HCT116 (cell line): ENCODE results near the gene ITPR2. TPM values are rescaled to one million over a fixed set of nuclear protein-coding genes. Genes with fewer than 3 reads are reported as not detected.
A peak's percentile ranks its signal among the peaks of the same experiment; 100 is the strongest.

ENCODE experiments used
- ATAC-seq: fragments of 200-7000 bp; cut with Tn5 transposase; 2 replicates; pipeline ENCODE4 v1.9.1; 2020; ENCODE audit warnings: mild to moderate bottlenecking, moderate library complexity
- BruUV-seq: library from RNA; stranded (reverse); fragments of 400-500 nt; replicated peaks from 2 replicates; lab custom pipeline; 2021; lab: Mats Ljungman, UMichigan
- CTCF ChIA-PET: fragments of 300-600 bp; sonication (Branson Sonifier 250); formaldehyde crosslinking; loops from one replicate; lab custom pipeline; 2021; ENCODE audit warnings: antibody characterized with exemption; lab: Charles Lee
- POLR2A ChIA-PET: fragments of 300-600, 350-600 bp; sonication (Branson Sonifier 250); formaldehyde crosslinking; loops from one replicate; lab custom pipeline; 2021; ENCODE audit warnings: antibody characterized with exemption; lab: Charles Lee
- RAD21 ChIA-PET, 2 experiments: fragments of 300-600 bp; sonication (Branson Sonifier 250); formaldehyde crosslinking; loops; one replicate each; lab custom pipeline; 2023; ENCODE audit warnings: low total read pairs in 2 of 2; ENCODE audit not compliant: uncharacterized antibody in 2 of 2, unreplicated experiment in 2 of 2, low non-redundant PET in 1 of 2; lab: Charles Lee
- DNase-seq: peaks from one replicate; pipeline ENCODE4 v3.0.0-alpha.2; 2010; ENCODE audit warnings: low read depth, low spot score
- H2AFZ ChIP-seq: fragments of 200-600 bp; shearing (Covaris generic), sonication (generic); 2 replicates; pipeline ENCODE4 v1.6.1; 2017; ENCODE audit warnings: low read depth, mixed run types, mixed read lengths, antibody characterized with exemption, low read length; ENCODE audit not compliant: poor library complexity, severe bottlenecking
- H3K27ac ChIP-seq: 2 replicates; pipeline ENCODE4 v1.5.1; 2012; ENCODE audit warnings: low read depth, low read length
- H3K27me3 ChIP-seq: fragments of 200-600 bp; sonication (generic); 2 replicates; pipeline ENCODE4 v1.6.1; 2016; ENCODE audit warnings: mixed run types, low read length, mixed read lengths; ENCODE audit not compliant: insufficient read depth
- H3K36me3 ChIP-seq, 2 experiments: fragments of 200-500 bp in 1 of 2; fragments of 200-600 bp in 1 of 2; sonication (Bioruptor generic) in 1 of 2; sonication (generic) in 1 of 2; 2 replicates each; pipeline versions ENCODE4 v1.5.1 to v1.6.1; 2014 to 2016; ENCODE audit warnings: low read length in 2 of 2, inconsistent platforms in 1 of 2, mixed read lengths in 1 of 2, mixed run types in 1 of 2; ENCODE audit not compliant: insufficient read depth in 2 of 2, control insufficient read depth in 1 of 2
- H3K4me1 ChIP-seq, 2 experiments: fragments of 200-600 bp in 1 of 2; sonication (generic) in 1 of 2; 2 replicates each; pipeline versions ENCODE4 v1.5.1 to v1.6.1; 2012 to 2017; ENCODE audit warnings: low read length in 2 of 2, inconsistent platforms in 1 of 2, mild to moderate bottlenecking in 1 of 2, mixed read lengths in 1 of 2, mixed run types in 1 of 2, moderate library complexity in 1 of 2; ENCODE audit not compliant: insufficient read depth in 2 of 2, control insufficient read depth in 1 of 2
- H3K4me2 ChIP-seq: fragments of 200-600 bp; sonication (generic); 2 replicates; pipeline ENCODE4 v1.6.1; 2017; ENCODE audit warnings: mixed run types, low read length, mixed read lengths
- H3K4me3 ChIP-seq, 2 experiments: fragments of 200-600 bp in 1 of 2; sonication (generic) in 1 of 2; replicated peaks in 1 of 2; 2 replicates each; pipeline ENCODE4 v1.5.1; 2011 to 2016; ENCODE audit warnings: low read length in 2 of 2, control low read depth in 1 of 2, low read depth in 1 of 2, mild to moderate bottlenecking in 1 of 2, mixed read lengths in 1 of 2, mixed run types in 1 of 2
- H3K79me2 ChIP-seq: fragments of 200-600 bp; sonication (generic); 2 replicates; pipeline ENCODE4 v1.6.1; 2017; ENCODE audit warnings: mild to moderate bottlenecking, mixed run types, low read length, moderate library complexity, mixed read lengths; ENCODE audit not compliant: insufficient read depth
- H3K9ac ChIP-seq: fragments of 200-600 bp; sonication (generic); 2 replicates; pipeline ENCODE4 v1.6.1; 2016; ENCODE audit warnings: low read length, mixed read lengths
- H3K9me2 ChIP-seq: fragments of 200-600 bp; sonication (generic), shearing (Covaris generic); 2 replicates; pipeline ENCODE4 v1.6.1; 2017; ENCODE audit warnings: mixed run types, mild to moderate bottlenecking, moderate library complexity; ENCODE audit not compliant: insufficient read depth
- H3K9me3 ChIP-seq, 2 experiments: fragments of 200-500 bp in 1 of 2; fragments of 200-600 bp in 1 of 2; sonication (Bioruptor generic) in 1 of 2; sonication (generic) in 1 of 2; 2 replicates each; pipeline ENCODE4 v1.6.1; 2014 to 2017; ENCODE audit warnings: low read length in 2 of 2, mixed read lengths in 2 of 2, inconsistent platforms in 1 of 2, low read depth in 1 of 2, mild to moderate bottlenecking in 1 of 2, mixed run types in 1 of 2, moderate library complexity in 1 of 2; ENCODE audit not compliant: control insufficient read depth in 1 of 2, insufficient read depth in 1 of 2
- H4K20me1 ChIP-seq: fragments of 200-600 bp; sonication (generic), shearing (Covaris generic); 2 replicates; pipeline ENCODE4 v1.6.1; 2017; ENCODE audit warnings: mixed run types, mild to moderate bottlenecking, moderate library complexity; ENCODE audit not compliant: insufficient read depth
- CBX3 ChIP-seq: IDR thresholded peaks from 2 replicates; pipeline ENCODE4 v1.6.1; 2012; ENCODE audit warnings: low read depth
- CEBPB ChIP-seq: IDR thresholded peaks from 2 replicates; pipeline ENCODE4 v1.6.1; 2012; ENCODE audit warnings: low read depth
- ELF1 ChIP-seq: IDR thresholded peaks from 2 replicates; pipeline ENCODE4 v1.6.1; 2012; ENCODE audit warnings: low read depth, borderline replicate concordance
- EZH2 ChIP-seq: fragments of 200-600 bp; sonication (generic); IDR thresholded peaks from 2 replicates; pipeline ENCODE4 v1.6.1; 2017; ENCODE audit warnings: antibody characterized with exemption, mixed run types
- EZH2phosphoT487 ChIP-seq: fragments of 200-600 bp; IDR thresholded peaks from 2 replicates; pipeline ENCODE4 v1.6.1; 2018; ENCODE audit warnings: antibody characterized with exemption, borderline replicate concordance
- FOSL1 ChIP-seq: IDR thresholded peaks from 2 replicates; pipeline ENCODE4 v1.6.1; 2012; ENCODE audit warnings: low read depth
- JUND ChIP-seq: IDR thresholded peaks from 2 replicates; pipeline ENCODE4 v1.6.1; 2012
- RAD21 ChIP-seq: IDR thresholded peaks from 2 replicates; pipeline ENCODE4 v1.6.1; 2012; ENCODE audit warnings: low read depth, mild to moderate bottlenecking
- SP1 ChIP-seq: IDR thresholded peaks from 2 replicates; pipeline ENCODE4 v1.6.1; 2012; ENCODE audit warnings: low read depth
- SRF ChIP-seq: IDR thresholded peaks from 2 replicates; pipeline ENCODE4 v1.6.1; 2012; ENCODE audit warnings: low read depth
- intact Hi-C: fragments of 100-400 bp; cut with micrococcal nuclease; formaldehyde crosslinking; loops from 2 replicates; pipeline ENCODE4 v1.10.0; 2022
- total RNA-seq: library from RNA; stranded (reverse); gene quantifications from one replicate; pipeline ENCODE4 v1.2.1, GENCODE V29; 2021; ENCODE audit not compliant: unreplicated experiment
- TF ChIP-seq, protein P1 (sequence below): IDR thresholded peaks from 2 replicates; pipeline ENCODE4 v1.6.1; 2012
- TF ChIP-seq, protein P2 (sequence below): IDR thresholded peaks from 2 replicates; pipeline ENCODE4 v1.6.1; 2011; ENCODE audit warnings: mild to moderate bottlenecking, low read length, moderate library complexity; ENCODE audit not compliant: insufficient replicate concordance; ENCODE audit errors: extremely low read depth
- TF ChIP-seq, protein P3 (sequence below), 3 experiments: fragments of 200-600 bp in 1 of 3; sonication (generic) in 1 of 3; IDR thresholded peaks in 2 of 3; conservative IDR thresholded peaks in 1 of 3; 2 replicates each; pipeline ENCODE4 v1.5.1; 2012 to 2017; ENCODE audit warnings: low read depth in 2 of 3, low read length in 2 of 3, antibody characterized with exemption in 1 of 3, borderline replicate concordance in 1 of 3, control low read depth in 1 of 3, mild to moderate bottlenecking in 1 of 3, mixed read lengths in 1 of 3, mixed run types in 1 of 3, moderate library complexity in 1 of 3; ENCODE audit not compliant: insufficient read depth in 1 of 3

Gene ITPR2
- total RNA-seq, 1 experiment from 2014 or later, result 6.5 TPM

DNA sequence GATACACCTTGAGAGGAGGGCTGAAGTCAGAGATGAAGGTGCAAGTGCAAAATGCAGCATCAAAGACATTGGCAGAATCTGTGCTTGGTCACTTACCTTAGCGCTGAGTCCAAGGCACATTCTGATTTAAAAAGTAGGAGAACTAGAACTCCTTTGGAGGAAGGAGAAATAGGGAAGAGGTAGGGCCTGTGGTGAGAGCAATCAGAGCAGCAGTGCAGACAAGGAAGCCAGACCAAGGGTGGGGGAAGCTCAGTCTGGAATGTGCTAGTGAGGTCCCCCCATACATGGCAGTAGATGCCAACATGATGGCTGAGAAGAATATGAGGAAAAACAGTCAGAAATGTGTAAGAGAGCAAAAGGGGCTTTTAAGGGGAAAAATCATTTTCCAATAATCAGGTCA, 431.1 kb downstream of the ITPR2 start:
- H3K79me2 ChIP-seq, result no peaks in the 10 kb centered on the region
- H3K27ac ChIP-seq, result no peak overlapping the region
- H2AFZ ChIP-seq, result no peak overlapping the region
- POLR2A ChIA-PET, result no interaction called here
- no peak overlapping the region for H3K4me3 ChIP-seq
- H4K20me1 ChIP-seq, result no peaks in the 10 kb centered on the region
- H3K9ac ChIP-seq, result no peak overlapping the region
- no peaks in the 10 kb centered on the region for H3K27me3 ChIP-seq
- RAD21 ChIA-PET, result no interaction called here
- intact Hi-C loops, result loop anchor here (2.0 to 5.0 kb wide), 2 partner anchors 285 to 305 kb away; no protein-coding TSS in a partner anchor
- CTCF ChIA-PET, result no interaction called here
- H3K4me2 ChIP-seq, result peak overlapping the region; percentile 39; the same call in 1 of the 2 replicates
- H3K4me1 ChIP-seq, result peaks cover 8 to 12% of the 10 kb centered on the region in 2 experiments
- DNase-seq (no peak), ATAC-seq (no peak)
- TF ChIP-seq, protein P1, sequence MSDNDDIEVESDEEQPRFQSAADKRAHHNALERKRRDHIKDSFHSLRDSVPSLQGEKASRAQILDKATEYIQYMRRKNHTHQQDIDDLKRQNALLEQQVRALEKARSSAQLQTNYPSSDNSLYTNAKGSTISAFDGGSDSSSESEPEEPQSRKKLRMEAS, result no peak
- TF ChIP-seq SP1, result no peak
- TF ChIP-seq, protein P2, sequence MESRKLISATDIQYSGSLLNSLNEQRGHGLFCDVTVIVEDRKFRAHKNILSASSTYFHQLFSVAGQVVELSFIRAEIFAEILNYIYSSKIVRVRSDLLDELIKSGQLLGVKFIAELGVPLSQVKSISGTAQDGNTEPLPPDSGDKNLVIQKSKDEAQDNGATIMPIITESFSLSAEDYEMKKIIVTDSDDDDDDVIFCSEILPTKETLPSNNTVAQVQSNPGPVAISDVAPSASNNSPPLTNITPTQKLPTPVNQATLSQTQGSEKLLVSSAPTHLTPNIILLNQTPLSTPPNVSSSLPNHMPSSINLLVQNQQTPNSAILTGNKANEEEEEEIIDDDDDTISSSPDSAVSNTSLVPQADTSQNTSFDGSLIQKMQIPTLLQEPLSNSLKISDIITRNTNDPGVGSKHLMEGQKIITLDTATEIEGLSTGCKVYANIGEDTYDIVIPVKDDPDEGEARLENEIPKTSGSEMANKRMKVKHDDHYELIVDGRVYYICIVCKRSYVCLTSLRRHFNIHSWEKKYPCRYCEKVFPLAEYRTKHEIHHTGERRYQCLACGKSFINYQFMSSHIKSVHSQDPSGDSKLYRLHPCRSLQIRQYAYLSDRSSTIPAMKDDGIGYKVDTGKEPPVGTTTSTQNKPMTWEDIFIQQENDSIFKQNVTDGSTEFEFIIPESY, result no peak
- H3K9me3 ChIP-seq, result no peaks in the 10 kb centered on the region
- no peaks in the 10 kb centered on the region for H3K36me3 ChIP-seq
- no peaks in the 10 kb centered on the region for H3K9me2 ChIP-seq
- BruUV-seq, result no TSS peak

DNA sequence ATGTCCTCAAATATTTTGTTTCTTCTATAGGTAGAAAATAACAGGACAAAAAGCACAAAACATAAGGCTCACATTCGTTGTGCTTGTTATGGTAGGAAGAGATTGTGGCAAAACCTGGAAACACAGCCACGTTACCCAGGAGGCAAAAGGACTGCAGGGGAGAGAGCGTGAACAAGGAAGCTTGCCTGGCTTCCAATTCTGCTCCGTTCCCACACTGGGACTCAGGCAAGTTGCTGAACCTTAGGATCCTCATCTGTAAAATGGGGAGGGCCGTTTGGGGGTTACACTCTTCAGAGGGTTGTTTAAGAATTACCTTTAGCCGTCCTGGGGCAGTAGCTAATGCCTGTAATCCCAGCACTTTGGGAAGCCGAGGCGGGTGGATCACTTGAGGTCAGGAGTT, 432.4 kb downstream of the ITPR2 start:
- H3K4me1 ChIP-seq, result peaks cover 8 to 12% of the 10 kb centered on the region in 2 experiments
- BruUV-seq, result no TSS peak
- intact Hi-C loops, result loop anchor here (5.0 kb wide), 1 partner anchor 283 kb away; no protein-coding TSS in a partner anchor
- no peak overlapping the region for H3K4me2 ChIP-seq
- no peak for ATAC-seq
- H3K4me3 ChIP-seq, result no peak overlapping the region
- RAD21 ChIA-PET, result no interaction called here
- H4K20me1 ChIP-seq, result no peaks in the 10 kb centered on the region
- POLR2A ChIA-PET, result no interaction called here
- no peaks in the 10 kb centered on the region for H3K9me2 ChIP-seq
- H2AFZ ChIP-seq, result no peak overlapping the region
- H3K27ac ChIP-seq, result no peak overlapping the region
- no peak for DNase-seq
- no peaks in the 10 kb centered on the region for H3K9me3 ChIP-seq
- H3K36me3 ChIP-seq, result no peaks in the 10 kb centered on the region
- no peaks in the 10 kb centered on the region for H3K27me3 ChIP-seq
- CTCF ChIA-PET, result no interaction called here
- no peaks in the 10 kb centered on the region for H3K79me2 ChIP-seq
- no peak overlapping the region for H3K9ac ChIP-seq
- TF ChIP-seq RAD21 (no peak), JUND (no peak), EZH2 (no peak), EZH2phosphoT487 (no peak), ELF1 (no peak), FOSL1 (no peak), CBX3 (no peak), CEBPB (no peak), SRF (no peak)
- TF ChIP-seq, protein P2, result no peak
- TF ChIP-seq, protein P1, result no peak
- TF ChIP-seq, protein P3, sequence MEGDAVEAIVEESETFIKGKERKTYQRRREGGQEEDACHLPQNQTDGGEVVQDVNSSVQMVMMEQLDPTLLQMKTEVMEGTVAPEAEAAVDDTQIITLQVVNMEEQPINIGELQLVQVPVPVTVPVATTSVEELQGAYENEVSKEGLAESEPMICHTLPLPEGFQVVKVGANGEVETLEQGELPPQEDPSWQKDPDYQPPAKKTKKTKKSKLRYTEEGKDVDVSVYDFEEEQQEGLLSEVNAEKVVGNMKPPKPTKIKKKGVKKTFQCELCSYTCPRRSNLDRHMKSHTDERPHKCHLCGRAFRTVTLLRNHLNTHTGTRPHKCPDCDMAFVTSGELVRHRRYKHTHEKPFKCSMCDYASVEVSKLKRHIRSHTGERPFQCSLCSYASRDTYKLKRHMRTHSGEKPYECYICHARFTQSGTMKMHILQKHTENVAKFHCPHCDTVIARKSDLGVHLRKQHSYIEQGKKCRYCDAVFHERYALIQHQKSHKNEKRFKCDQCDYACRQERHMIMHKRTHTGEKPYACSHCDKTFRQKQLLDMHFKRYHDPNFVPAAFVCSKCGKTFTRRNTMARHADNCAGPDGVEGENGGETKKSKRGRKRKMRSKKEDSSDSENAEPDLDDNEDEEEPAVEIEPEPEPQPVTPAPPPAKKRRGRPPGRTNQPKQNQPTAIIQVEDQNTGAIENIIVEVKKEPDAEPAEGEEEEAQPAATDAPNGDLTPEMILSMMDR (IDR thresholded peaks at IDR 0.05 in 2 of 3, conservative IDR thresholded peaks at IDR 0.05 in 1 of 3; ENCODE audit: borderline replicate concordance in 1 of 3, insufficient read depth in 1 of 3, low read depth in 2 of 3, low read length in 2 of 3), result no peak
